Kidney (tissue), 14 donors: ENCODE results near the gene PCSK5. TPM values are rescaled to one million over a fixed set of nuclear protein-coding genes. Genes with fewer than 3 reads are reported as not detected.

Experiments
- DNase-seq, 5 donors: peaks; one replicate each; pipeline ENCODE4 v3.0.0-alpha.2; 2013 to 2020
- FAIRE-seq: peaks from 2 replicates; lab custom pipeline; 2012; peaks lifted over from hg19 to GRCh38; lab: Jason Lieb, UNC
- H3K27ac ChIP-seq, 2 donors: one replicate each; pipeline ENCODE4 v1.7.0; 2013; ENCODE audit warnings: low read depth in 2 of 2, low read length in 2 of 2, inconsistent platforms in 1 of 2
- H3K27me3 ChIP-seq: one replicate; pipeline ENCODE4 v1.7.1; 2013; ENCODE audit warnings: low read length, inconsistent platforms; ENCODE audit not compliant: control insufficient read depth, insufficient read depth
- H3K36me3 ChIP-seq, 3 donors: one replicate each; pipeline versions ENCODE4 v1.7.0 to v1.7.1; 2013; ENCODE audit warnings: low read length in 3 of 3, control low read depth in 1 of 3, inconsistent platforms in 1 of 3; ENCODE audit not compliant: insufficient read depth in 3 of 3, control insufficient read depth in 2 of 3
- H3K4me1 ChIP-seq, 3 donors: one replicate each; pipeline versions ENCODE4 v1.7.0 to v1.7.1; 2013; ENCODE audit warnings: low read length in 3 of 3, inconsistent platforms in 1 of 3, low read depth in 1 of 3; ENCODE audit not compliant: control insufficient read depth in 2 of 3, insufficient read depth in 2 of 3
- H3K4me3 ChIP-seq, 3 donors: one replicate each; pipeline versions ENCODE4 v1.7.0 to v1.8.1; 2013; ENCODE audit warnings: low read length in 3 of 3, control low read depth in 1 of 3, inconsistent platforms in 1 of 3
- H3K9ac ChIP-seq, 3 donors: one replicate each; pipeline versions ENCODE4 v1.7.0 to v1.7.1; 2013; ENCODE audit warnings: low read length in 3 of 3, control low read depth in 1 of 3, inconsistent platforms in 1 of 3
- H3K9me3 ChIP-seq, 3 donors: one replicate each; pipeline versions ENCODE4 v1.7.0 to v1.7.1; 2013; ENCODE audit warnings: low read length in 3 of 3, control low read depth in 1 of 3, inconsistent platforms in 1 of 3; ENCODE audit not compliant: control insufficient read depth in 2 of 3, insufficient read depth in 1 of 3
- CTCF ChIP-seq: IDR thresholded peaks from 3 replicates; pipeline ENCODE4 v1.5.1; 2012; ENCODE audit warnings: mild to moderate bottlenecking, moderate library complexity, borderline replicate concordance; ENCODE audit not compliant: insufficient read depth; ENCODE audit errors: extremely low read depth
- intact Hi-C: fragments of 100-400 bp; cut with DNase I; formaldehyde crosslinking; loops from one replicate; pipeline ENCODE4 v1.11.1; 2022
- polyA plus RNA-seq: library from polyadenylated mRNA; stranded (reverse); fragments of 350-450 nt; fragmentation: Illumina TruSeq; extraction: RNeasy Lipid Tissue Mini Kit (QIAGEN cat#74804); gene quantifications from one replicate; pipeline ENCODE4 v1.2.3, GENCODE V29; 2014; ENCODE audit warnings: low read depth, low replicate concordance; ENCODE audit not compliant: insufficient read depth
- total RNA-seq: library from RNA; stranded (reverse); fragmentation: NEBNext Ultra II Directional; extraction: Animal tissue kit (Norgen Biotek cat#: 25700); gene quantifications from one replicate; pipeline ENCODE4 v1.2.1, GENCODE V29; 2021
- donor health status: control.
- donor health status: control.
- donor health status: control.
- donor health status: control.
- donor health status: control.
- donor health status: DM: yes; HTN: yes; CAD: no.
- donor health status: Normal renal cell carcinoma (clear cell type).

PCSK5 gene
- total and polyA plus RNA-seq, 2 donors from 2014 or later = 1.6 to 14.7 TPM

DNA sequence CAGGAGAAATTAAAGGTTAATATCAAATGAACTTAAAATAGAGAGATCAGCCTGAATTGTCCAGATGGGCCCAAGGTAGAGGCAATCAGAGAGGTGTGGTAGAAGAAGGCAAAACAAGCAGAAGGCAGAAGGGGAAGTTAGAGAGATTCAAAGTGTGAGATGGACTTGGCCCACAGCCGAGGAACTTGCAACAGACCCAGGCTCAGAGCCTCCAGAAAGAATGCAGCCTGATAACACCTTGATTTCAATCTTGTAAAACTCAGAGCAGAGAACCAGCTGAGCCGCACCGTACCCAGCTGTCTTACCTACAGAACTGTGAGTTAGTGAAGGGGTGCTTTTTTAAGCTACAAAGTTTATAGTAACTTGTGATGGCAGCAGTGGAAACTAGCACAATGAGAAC is 312.9 kb downstream of the PCSK5 start:
- Histone ChIP-seq H3K4me3 (no peak overlapping the region), H3K27me3 (no peaks in the 10 kb centered on the region), H3K36me3 (no peaks in the 10 kb centered on the region), H3K9ac (no peak overlapping the region), H3K4me1 (no peaks in the 10 kb centered on the region), H3K27ac (no peak overlapping the region), H3K9me3 (no peaks in the 10 kb centered on the region)
- TF ChIP-seq CTCF = no peak
- intact Hi-C loops = no loop called here
- FAIRE-seq (no peak), DNase-seq (no peak)

- DNase-seq (peak in 1 of 5 donors; percentile 36), FAIRE-seq (no peak)
- intact Hi-C loops = no loop called here
- Histone ChIP-seq H3K36me3 (no peaks in the 10 kb centered on the region), H3K27me3 (no peaks in the 10 kb centered on the region), H3K27ac (no peak overlapping the region), H3K9me3 (no peaks in the 10 kb centered on the region), H3K4me3 (no peak overlapping the region), H3K9ac (no peak overlapping the region), H3K4me1 (no peaks in the 10 kb centered on the region)
- no peak for TF ChIP-seq CTCF
These were observed 316.3 kb downstream of the PCSK5 start for GRCh38 chr9:76206821-76207220.

DNA sequence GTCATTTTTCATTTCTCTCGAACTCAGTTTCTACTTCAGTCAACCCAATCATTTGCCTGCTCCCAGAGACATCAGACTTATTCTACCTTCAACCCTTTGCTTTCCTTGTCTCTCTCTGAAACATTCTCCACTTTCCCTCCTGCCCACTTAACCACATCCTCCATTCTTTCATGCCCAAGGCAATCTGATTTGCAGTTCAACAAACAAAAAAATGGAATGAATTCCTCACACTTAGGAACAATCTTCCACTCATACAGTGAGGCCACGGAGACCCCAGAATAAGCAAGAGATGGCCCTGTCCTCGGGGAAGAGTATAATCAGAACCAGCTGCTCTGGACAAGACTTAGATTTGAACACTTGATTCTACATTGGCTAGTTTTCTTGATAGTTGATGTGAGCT is 323.3 kb downstream of the PCSK5 start:
- H3K9me3 ChIP-seq = no peaks in the 10 kb centered on the region

More for the DNA sequence above, 323.3 kb downstream of the PCSK5 start:
- no peak for TF ChIP-seq CTCF
- intact Hi-C loops = no loop called here
- Histone ChIP-seq H3K4me3 (no peak overlapping the region), H3K4me1 (no peaks in the 10 kb centered on the region), H3K36me3 (no peaks in the 10 kb centered on the region), H3K27me3 (no peaks in the 10 kb centered on the region), H3K27ac (no peak overlapping the region), H3K9ac (no peak overlapping the region)
- DNase-seq (no peak), FAIRE-seq (no peak)
